Body of pancreas (tissue), 4 donors: Measurements from ENCODE around the gene ZNF555.

Source experiments
- POLR2A ChIP-seq, 3 donors: fragments of 450-650 bp; IDR thresholded peaks; one replicate each; pipeline ENCODE4 v1.6.1; 2016; ENCODE audit warnings: antibody characterized with exemption in 3 of 3, mild to moderate bottlenecking in 2 of 3
- TF ChIP-seq, protein P1 (sequence below), 7 experiments: fragments of 450-650 bp in 4 of 7; fragments of 200-600 bp in 3 of 7; sonication (generic) in 3 of 7; IDR thresholded peaks; one replicate each; pipeline ENCODE4 v1.5.1; 2016 to 2019; ENCODE audit warnings: antibody characterized with exemption in 7 of 7

DNA sequence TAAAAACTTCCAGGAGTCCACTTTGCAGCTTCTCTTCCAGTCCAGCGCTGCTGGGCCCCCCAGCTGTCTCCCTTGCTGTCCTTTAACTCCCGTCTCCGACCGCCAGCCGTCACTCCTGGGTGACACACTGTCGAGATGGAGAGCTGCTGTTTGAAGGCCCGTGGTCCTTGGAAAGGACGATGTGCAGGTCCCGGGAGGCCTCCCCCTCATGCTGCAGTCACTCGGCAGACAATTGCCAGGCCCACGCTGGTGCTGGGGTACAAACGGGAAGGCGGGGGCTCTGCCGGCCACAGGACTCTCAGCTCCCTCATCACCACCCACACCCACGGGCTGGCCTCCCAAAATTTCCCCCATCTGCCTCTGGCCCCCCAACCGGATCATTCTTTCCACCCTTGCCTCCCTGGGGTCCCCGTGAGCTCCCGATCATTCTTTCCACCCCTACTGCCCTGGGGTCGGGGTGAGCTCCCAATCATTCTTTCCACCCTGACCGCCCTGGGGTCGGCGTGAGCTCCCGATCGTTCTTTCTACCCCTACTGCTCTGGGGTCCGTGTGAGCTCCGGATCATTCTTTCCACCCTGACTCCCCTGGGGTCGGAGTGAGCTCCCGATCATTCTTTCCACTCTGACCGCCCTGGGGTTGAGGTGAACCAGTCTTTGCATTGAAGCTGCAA is 37.7 kb upstream of the ZNF555 start:
- TF ChIP-seq, protein P1, sequence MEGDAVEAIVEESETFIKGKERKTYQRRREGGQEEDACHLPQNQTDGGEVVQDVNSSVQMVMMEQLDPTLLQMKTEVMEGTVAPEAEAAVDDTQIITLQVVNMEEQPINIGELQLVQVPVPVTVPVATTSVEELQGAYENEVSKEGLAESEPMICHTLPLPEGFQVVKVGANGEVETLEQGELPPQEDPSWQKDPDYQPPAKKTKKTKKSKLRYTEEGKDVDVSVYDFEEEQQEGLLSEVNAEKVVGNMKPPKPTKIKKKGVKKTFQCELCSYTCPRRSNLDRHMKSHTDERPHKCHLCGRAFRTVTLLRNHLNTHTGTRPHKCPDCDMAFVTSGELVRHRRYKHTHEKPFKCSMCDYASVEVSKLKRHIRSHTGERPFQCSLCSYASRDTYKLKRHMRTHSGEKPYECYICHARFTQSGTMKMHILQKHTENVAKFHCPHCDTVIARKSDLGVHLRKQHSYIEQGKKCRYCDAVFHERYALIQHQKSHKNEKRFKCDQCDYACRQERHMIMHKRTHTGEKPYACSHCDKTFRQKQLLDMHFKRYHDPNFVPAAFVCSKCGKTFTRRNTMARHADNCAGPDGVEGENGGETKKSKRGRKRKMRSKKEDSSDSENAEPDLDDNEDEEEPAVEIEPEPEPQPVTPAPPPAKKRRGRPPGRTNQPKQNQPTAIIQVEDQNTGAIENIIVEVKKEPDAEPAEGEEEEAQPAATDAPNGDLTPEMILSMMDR (IDR thresholded peaks at IDR 0.05): no peak
- TF ChIP-seq POLR2A (IDR thresholded peaks at IDR 0.05): no peak
